T-helper 22 cell (primary cell): ENCODE results near the gene DDX23.

Experiments used
- DNase-seq: peaks from one replicate; pipeline ENCODE4 v3.0.0-alpha.2; 2020; ENCODE audit warnings: low read depth

Gene DDX23

DNA sequence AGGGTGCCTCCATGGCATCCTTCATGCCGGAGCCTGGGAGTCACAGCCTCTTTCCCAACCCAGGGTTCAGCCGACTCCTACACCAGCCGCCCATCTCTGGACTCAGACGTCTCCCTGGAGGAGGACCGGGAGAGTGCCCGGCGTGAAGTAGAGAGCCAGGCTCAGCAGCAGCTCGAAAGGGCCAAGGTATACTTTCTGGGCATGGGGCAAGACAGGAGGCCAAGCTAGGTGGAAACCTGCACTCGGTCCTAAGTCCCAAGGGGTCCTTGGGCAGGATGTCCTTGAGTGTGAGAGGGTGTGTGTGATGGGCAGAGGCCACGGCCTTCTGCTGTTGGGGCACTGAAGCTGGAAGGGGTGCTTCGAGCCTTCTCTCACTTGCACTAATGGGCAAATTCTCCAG, 28.7 kb downstream of the DDX23 start:
- no peak for DNase-seq

DNA sequence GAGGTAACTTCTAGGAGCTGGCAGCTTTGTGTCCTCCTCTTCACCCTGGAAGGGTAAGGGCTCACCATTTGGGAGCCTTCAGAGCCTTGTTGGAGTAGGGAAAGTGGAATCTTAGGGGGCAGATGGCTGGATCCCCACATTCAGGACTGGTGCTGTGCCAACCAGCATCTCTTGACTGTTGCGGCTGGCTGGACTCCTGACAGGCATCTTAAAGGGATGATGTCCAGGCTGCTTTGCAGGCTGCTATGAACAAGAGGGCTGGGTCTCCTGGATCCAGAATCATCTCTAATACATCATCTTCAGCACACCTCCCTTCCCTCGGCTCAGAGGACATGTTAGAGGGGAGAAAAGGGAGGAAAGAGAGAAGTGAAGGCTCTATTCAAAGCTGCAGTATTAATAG, 29.3 kb downstream of the DDX23 start:
- no peak for DNase-seq

DNA sequence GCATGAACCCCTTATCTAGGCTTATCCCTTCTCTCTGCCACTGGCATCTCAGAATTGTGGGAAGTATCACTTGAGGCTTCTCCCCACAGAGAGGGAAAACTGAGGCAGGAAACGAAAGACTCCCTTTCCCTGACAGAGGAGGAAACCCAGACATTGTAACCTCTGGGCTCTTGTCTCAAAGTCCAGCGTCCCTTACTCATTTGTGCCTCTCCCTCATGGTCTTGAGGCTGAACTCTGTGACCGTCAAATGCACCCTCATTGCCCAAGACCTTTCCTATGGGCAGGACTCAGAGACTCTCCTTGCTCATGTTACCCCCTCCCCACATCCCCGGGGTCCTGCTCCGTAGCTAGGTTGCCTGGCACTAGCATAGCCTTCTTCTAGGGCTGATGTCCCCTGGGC, 29.8 kb downstream of the DDX23 start:
- no peak for DNase-seq

DNA sequence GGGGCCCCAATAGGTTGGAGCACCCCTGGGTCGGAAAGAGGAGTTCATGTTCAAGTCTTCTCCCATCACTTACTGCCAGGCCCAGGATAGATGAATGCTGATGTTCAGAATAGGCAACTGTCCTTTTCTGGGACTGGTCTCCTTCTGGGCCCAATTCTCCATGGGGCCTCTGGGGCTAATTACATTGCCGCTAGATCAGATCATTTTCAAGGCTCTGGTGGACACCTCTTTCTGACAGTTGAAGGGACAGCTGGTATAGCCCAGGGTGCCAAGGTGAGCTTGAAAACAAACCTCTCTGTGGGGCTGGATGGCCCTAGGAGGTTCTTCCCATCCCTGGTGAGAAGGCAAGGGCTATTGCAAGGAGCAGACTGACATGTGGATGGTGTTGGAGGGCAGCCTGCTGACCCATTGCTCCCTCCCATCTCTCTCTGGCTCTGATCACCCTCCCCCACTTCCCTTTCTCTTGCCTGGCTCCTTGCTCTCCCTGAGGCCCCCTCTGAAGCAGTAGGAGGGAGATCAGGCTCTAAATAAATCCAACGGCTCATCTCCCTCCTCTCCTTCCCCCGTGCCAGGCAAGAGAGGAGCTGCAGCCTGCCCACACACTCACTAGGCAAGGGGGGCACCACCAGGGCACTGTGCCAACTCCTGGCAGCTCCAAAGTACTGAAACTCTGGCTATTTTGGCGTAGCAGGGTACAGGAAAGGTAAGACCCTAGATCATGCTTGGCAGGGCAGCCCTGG, 31.8 kb downstream of the DDX23 start:
- no peak for DNase-seq

DNA sequence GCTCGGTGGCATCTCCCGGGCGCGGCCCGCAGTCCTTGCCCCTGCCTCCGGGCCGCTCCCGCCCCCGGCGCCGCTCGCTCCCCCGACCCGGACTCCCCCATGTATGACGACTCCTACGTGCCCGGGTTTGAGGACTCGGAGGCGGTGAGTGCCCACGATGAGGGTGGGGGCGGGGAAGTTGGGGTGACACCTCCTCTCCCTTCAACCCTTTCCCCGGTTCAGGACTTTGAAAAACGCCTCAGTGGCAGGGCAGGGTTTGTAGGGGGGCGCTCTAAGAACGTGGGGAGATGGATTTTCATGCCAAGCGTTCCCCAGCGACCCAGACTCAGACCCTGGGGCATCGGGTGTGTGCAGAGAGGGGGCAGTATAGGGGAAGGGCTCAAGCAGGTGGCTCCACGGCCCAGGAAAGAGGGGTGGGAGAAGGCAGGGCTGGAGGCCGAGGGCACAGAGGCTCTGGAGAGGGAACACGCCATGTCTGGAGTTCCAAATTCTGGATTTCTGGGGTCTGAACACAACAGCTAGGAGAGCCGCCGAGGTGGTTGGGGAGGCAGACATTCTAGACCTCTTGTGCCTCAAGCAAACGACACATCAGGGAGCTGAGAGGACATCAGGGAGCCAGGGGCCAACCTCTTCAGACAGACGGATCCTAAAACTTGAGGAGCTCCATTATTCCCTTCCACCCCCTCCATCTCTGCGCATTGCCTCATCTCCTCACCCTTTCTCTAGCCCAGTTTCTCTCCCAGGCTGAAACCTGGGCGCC, 33.0 kb downstream of the DDX23 start:
- no peak for DNase-seq

DNA sequence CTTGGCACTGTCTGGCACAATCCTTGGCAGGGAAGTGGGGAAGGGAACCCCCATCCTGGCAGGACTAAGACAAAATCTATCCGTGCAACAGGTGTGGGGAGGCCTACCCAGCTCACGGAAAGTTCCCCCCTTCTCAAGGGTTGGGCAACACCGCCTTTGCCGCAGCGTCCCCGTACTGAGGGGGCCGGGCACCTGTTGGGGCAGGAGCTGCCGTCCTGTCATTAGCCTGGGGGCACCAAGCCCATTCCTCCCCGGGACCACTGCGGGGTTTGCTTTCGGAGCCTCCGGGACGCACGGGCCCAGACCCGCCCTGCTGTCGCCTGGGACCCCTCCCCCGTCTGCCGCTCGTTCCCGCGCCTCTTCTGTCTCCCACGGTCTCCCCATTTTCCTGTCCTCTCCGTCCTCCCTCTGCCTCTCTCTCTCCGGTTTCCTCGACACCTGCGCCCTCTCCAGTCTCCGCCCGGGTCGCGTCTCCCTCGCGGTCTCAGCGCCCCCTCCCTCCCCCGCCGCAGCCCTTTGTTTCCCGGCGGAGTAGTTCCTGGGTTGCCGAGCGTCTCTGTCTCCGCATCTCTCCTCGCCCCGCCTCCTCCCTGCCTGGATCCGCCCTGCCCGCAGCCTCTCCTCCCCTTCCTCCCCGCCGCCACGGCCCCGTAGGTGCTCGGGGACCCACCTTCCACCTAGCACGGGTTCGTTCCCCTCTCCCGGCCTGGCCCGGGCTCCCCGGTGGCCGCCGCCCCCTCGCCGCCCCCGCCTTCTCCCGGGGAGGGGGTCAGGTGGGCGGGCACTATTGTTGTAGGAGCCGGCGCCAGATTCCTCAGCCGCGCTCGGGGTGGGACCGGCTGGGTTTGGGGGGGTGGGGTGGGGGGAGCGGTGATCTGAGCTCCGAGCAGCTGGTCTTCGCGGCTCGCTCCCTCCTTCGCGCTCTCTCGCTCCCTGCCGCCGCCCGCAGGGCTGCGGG, 33.8 kb downstream of the DDX23 start, which contains the start of gene CACNB3:
Gene CACNB3 (plus strand): TSS at position 624 of the 958 bp plus-strand sequence. CDS start 434 bp downstream, outside the sequence.
- peak; percentile 80 for DNase-seq

DNA sequence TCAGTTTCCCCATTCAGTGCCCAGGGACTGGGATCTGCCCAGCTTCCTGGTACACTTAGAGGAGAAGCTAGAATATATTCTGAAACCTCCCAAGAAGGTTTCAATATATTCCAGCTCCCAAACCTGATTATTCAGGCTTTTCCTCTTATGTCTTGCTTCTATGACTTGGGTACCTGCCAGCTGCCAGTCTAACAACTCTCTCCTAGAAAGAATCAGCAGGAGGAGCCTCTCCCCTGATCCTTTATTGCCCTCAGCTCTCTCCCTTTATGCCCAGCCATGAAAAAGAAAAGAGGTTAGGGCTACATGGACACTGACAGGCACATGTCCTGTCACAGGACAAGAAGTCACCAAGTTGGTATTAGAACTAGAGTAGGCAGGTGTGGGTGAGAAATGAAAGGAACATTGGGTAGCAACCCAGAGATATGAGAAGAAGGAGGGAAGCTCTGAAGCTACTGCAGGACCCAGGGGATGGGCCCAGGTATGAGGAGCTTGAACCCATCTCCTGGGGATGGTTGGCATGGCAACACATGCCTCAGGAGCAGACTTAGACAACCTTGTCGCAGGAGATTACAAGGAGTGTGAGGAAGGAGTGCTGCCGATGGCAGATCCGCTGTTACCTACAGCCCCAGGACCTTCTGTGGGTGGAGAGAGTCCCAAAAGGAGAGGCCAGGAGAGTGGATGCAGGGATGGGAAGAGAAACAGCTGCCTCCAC, 35.7 kb downstream of the DDX23 start:
- no peak for DNase-seq

DNA sequence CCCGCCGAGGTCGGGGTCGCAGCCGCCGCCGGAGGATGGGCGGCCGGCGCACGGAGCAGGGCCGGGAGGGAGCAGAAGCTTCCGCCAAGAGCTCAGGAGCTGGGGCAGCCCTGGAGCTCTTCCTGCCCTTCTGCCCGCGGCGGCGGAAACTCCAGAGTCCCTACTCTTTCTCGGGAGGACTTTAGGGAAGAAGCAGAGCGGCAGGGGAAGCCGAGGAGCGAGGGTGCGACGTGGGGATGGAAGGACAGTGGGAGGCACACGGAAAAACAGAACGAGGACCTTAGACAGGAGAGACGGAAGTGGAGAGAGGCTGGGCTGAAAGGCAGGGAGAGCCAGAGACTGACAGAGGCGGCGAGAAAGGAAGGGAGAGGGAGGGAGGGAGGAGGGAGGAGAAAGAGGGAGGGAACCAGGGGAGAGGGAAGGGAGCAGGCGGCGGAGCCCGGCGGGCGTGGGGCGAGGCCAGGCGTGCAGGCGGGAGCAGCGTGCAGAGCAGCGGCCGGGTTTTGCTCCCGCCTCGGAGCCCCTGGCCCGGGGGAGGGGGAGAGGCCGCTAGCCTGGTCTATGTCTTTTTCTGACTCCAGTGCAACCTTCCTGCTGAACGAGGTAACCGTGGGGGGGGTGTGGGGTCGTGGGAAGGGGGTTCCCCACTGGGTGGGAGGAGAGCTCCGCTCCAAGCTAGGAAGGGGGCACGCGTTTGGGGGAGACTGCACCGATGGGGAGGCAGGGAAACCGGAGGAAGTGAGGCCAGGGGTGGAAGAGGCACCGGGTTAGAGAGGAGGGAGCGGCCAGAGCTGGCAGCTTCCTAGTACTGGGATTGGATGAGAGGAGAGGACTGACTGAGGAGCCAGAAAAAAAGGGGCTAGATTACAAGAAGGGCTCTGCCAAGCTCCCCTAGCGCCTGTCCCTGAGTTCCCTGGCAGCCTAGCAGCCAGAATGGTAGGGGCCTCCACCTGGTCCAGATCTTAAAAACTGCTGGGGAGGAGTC, 36.5 kb downstream of the DDX23 start:
- DNase-seq = no peak

DNA sequence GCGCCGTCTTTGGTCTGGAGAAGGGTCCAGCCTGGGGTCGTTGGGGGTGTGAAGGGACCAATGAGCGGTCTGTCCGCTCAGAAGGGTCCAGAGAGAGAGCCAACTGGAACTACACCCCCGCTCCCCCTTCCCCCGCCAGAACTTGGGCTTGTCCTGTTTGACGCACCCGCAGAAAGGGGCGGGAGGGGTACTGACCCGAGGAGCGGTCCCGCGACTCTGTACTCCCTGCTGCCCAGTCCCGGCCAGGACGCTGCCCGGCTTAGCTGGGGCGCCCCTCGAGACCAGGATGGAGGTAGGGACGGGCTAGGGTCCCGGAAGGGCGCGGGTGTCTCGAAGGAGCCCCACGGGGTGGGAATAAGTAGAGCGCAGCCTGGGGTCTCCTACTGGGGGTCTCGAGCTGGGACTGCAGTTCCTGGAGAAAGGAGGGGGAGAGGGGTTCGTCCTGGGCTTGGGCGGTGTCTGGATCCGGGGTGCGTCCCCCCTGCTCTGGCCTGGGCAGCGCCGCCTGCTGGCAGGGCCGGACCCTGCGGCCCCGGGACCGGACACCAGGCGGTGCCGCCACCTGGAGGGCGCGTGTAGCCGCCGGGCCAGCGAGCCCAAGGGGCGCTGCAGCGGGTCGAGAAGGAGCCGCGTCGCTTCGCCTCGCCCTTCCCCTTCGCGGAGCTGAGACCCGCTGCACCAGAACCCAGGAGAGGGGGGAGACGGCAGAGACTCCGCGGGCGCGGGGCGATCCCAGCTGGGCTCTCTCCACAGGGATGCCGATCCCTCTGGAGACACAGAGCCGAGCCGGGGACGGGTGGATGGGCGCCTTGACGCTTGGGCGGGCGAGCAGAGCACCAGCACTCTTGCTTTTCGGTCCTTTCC, 37.5 kb downstream of the DDX23 start:
- peak; percentile 48 for DNase-seq

DNA sequence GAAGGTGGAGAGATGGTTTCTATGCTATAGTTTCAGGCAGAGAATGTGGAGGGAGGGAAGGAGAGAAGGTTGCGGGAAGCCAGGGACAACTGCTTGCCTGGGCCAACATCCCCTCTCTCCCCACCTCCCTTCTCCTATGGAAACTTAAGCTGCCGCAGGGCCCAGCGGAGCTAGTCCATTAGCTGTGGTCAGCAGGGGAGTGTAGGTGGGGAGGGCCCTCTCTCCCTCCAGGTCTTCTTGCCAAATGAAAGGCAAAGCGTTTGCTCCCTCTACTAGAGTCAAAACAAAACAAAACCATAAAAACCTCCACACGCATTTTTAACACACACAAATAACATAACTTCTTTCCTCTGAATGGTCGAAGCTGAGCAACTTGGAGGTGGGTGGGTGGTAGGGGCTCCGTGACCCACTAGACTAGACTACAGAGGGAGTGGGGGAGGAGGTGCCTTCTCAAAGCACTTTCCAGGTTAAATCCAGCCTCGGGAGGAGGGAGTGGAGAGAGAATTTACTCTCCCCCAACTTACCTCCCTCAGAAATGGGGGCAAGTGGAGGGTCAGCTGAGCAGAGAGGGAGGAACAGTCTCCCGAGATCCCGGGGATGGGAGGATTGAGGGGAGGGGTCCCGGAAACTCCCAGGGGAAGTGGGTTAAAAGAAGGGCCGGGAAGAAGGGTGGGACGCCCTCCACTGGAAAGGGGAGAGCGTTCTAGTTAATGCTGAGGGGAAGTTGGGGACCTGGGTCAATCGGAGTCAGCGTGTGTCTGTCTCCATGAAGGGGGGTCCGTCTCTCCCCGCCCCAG, 38.3 kb downstream of the DDX23 start:
- no peak for DNase-seq

DNA sequence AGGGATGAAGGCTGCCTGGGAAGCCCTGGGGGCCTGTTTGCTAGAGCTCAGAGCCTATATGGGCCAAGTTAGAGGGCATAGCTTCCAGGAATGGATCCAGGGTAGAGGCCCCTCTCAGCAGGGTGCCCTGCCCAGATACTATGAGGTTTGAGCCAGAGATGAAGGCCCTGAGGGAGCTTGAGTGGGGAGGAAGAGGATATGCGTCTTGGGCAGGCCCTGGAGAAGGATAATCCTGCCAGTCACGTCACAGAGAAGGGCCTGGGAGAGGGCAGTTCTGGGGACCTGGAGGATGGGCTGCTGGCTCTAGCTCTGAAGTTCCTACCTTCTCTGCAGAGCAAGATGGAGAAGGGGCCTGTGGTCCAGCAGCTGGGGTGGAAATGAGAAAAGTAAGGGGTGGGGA, 39.6 kb downstream of the DDX23 start:
- DNase-seq = no peak

DNA sequence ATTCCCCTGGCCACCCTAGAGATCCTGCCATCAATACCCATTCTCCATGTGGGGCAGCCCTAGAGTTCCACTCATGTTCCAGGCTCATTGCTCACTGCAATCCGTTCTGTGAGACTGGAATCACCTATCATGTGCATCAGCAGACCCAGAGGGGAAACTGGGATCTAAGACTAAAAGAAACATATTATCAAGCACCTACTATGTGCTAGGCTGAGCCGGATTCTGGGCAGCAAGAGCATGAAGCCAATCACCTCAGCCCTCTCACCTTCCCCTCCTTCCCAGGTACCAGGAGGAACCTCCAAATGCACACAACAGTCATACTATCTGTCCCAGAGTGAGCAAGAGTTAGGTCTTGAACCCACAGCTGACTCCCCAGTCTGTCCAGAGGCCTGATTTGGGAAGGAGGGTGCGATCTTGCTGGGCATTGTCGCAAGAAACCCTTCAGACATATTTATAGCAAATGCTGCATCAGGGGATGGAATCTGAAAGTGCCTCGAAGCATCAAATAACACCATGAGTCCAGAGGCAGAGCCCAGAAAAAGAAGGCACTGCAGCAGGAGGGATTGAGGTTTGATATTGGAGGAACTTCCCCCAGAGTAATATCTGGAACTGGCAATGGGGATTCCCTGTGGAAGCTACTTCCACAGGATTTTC, 40.4 kb downstream of the DDX23 start:
- no peak for DNase-seq

DNA sequence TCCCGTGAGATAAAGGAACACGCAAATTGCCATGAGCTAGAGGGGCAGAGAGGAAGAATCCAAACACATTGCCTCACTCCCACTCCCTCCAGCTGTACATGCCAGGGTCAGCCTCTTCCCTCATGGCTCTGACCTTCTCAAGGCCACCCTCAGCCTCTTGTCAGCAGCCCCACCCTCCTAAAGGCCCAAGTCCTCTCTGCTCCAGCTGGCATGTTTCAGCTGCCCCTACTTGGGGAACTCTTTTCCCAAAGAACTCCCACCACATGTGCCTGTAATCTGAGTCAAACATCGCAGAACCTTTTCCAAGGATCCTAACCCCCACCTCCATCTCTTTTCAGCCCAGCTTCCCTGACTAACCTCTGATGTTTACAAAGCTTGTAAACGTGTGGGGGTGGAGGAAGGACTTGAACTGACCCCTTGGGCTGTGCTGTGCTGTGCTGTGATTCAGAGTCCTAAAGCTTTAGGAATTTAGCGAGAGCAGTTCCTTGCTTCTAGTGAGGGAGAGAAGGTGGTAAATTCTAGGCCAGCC, 41.0 kb downstream of the DDX23 start:
- no peak for DNase-seq

DNA sequence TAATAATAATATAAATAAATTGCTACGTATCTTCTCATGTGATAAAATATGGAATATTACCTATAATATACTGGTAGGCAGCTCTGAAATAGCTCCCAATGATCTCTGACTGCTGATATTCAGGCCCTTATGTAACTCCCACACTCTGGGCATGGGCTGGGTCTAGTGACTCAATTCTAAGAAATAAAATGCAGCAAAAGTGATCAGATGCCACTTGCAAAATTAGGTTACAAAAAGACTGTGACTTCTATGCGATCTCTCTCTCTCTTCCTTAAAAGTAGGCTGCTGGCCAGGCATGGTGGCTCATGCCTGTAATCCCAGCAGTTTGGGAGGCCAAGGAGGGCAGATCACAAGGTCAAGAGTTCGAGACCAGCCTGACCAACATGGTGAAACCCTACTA, 44.0 kb downstream of the DDX23 start:
- DNase-seq = no peak

DNA sequence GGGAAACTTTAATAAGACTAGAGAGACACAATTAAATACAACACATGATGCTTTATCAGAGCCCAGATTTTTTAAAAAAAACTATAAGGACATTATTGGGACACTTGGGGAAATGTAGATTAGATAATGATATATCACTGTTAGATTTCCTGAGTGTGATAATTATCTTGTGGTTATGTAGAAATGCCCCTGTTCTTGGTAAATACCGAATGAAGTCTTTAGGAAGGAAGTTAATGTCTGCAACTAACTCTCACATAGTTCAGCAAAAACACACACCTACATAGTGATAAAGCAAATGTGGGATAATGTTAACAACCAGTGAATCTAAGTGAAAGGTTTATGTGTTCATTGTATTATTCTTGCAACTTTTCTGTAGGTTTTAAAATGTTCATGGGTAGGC, 48.3 kb downstream of the DDX23 start:
- no peak for DNase-seq

DNA sequence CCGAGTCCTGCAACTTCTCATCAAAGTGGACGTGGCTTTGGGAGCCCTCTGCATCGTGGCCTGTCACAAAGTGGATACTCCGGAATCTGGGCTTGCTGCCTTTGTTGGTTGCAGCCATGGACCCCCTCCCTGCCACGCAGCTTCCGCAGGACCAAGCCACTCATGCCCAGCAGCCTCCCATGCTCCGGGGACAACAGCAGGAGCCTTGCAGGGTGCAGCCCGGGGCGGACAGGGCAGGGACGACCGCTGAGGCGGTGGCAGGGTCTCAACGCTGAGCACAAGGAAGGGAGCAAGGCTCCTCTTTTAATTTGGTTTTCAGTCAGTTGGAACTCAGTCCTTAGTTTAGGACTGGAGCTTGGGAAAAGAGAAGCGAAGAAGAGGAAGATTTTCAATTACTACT, 51.0 kb downstream of the DDX23 start:
- no peak for DNase-seq

DNA sequence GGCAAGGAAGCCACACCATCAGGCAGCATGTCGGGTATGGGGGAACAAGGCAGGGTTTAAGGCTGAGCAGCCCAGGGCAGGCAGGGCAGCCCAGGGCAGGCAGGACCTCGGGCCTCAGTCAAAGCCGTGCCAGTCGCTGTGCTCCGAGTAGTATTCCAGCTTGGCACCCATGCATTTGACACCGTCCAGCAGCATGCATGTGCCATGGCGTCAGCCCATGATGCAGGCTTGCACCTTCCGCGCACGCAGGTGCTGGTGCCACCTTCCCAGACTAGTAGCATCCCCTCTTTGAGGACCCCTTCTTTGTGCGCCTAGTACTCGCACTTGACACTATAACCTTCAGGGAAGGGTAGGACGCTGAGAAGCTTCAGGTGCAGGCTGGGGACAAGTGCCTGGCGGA, 51.5 kb downstream of the DDX23 start:
- DNase-seq = no peak

DNA sequence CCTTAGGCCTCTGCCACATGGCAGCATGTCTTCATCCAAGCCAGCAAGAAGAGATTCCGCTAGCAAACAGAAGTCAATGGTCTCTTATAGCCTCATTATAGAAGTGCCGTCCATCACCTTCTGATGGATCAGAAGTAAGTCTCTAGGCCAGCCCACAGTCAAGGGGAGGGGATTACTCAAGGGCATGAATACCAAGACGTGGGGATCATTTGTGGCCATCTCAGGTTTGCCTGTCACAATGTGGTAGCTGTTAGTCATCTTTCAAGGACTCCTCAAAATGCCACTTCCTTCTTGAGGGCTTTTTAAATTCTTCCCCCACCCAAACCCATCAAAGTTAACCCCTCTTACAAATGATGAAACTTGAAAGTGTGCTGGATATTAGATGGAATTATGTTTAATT, 55.0 kb downstream of the DDX23 start:
- DNase-seq = no peak
